ENCODE data around the gene SLC13A3. TPM values are rescaled to one million over a fixed set of nuclear protein-coding genes. Genes with fewer than 3 reads are reported as not detected.

The SLC13A3 gene
- total RNA-seq, 4 donors from 2014 or later: 0.34 to 1.5 (median 1.0) TPM

DNA sequence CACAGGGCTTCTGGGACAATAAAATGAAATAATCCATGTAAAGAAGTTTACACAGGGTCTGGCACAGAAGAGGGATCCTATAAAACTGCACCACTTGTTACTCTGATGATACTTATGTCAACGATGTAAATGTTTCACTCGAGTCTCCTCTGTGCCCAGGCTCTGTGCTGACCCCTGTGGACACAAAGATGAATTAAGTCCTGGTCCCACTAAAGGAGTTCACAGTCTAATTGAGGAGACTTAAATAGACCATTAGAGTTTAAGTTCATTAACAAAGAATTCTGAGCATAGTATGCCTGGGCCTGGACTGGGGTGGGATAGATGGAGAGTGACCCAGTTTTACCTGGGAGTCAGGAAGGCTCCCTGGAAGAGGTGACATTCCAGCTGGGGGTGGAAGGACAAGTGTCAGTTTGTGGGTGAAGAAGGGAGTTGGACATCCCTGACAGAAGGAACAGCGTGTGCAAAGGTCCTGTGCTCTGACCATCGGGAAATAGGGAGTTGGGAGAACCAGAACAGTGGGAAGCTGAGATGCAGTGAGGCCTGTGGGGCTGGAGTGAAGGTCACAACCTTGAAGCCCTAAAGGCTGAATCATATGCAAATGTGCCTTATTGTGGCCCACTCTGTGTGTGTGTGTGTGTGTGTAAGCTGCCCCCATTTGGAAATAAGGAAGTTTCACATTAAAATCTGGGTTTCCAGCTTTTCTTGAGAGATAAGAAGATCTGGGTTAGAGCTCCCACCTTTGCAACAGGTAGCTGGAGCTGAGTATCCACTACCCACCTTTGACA lies 101.9 kb downstream of the SLC13A3 start:
- Histone ChIP-seq H3K27ac (no peak overlapping the region), H3K4me3 (no peak overlapping the region), H3K36me3 (no peaks in the 10 kb centered on the region), H3K9me3 (no peaks in the 10 kb centered on the region), H3K27me3 (peaks cover 0 to 30% (median 0%) of the 10 kb centered on the region in 4 donors), H3K4me1 (no peaks in the 10 kb centered on the region)
- DNase-seq: no peak
- TF ChIP-seq, protein P1, sequence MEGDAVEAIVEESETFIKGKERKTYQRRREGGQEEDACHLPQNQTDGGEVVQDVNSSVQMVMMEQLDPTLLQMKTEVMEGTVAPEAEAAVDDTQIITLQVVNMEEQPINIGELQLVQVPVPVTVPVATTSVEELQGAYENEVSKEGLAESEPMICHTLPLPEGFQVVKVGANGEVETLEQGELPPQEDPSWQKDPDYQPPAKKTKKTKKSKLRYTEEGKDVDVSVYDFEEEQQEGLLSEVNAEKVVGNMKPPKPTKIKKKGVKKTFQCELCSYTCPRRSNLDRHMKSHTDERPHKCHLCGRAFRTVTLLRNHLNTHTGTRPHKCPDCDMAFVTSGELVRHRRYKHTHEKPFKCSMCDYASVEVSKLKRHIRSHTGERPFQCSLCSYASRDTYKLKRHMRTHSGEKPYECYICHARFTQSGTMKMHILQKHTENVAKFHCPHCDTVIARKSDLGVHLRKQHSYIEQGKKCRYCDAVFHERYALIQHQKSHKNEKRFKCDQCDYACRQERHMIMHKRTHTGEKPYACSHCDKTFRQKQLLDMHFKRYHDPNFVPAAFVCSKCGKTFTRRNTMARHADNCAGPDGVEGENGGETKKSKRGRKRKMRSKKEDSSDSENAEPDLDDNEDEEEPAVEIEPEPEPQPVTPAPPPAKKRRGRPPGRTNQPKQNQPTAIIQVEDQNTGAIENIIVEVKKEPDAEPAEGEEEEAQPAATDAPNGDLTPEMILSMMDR (IDR thresholded peaks at IDR 0.05): no peak
- TF ChIP-seq POLR2A (IDR thresholded peaks at IDR 0.05): no peak
- intact Hi-C loops (cut with DNase I): no loop called here
- WGBS, 2 donors: 77 to 85% methylated on average over 4 of the region's 4 CpGs

DNA sequence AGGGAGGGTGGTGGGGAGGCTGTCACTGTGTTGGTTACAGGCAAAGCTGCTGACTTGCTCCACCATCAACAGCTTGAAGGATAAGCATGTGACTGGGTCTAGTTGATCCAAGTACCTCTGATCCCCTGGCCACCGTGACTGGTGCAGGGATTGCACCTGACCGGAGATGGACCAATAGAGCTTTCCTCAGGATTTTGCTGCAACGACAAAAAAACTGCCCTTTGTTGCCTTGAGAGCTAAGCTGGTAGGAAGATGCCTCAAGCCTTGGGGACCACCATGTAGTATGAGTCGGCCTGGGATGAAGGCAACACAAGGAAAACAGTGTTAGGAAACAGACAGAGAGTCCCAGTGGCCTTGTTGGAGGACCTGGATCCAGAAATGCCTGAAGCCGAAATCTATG lies 102.6 kb downstream of the SLC13A3 start:
- DNase-seq: no peak
- WGBS, 2 donors: 77% methylated on average over 5 of the region's 5 CpGs
- no peaks in the 10 kb centered on the region for H3K36me3 ChIP-seq
- no peaks in the 10 kb centered on the region for H3K4me1 ChIP-seq
- TF ChIP-seq, protein P1 (IDR thresholded peaks at IDR 0.05): no peak
- TF ChIP-seq POLR2A (IDR thresholded peaks at IDR 0.05): no peak
- no peak overlapping the region for H3K4me3 ChIP-seq
- intact Hi-C loops (cut with DNase I): no loop called here
- H3K9me3 ChIP-seq: no peaks in the 10 kb centered on the region
- no peak overlapping the region for H3K27ac ChIP-seq
- H3K27me3 ChIP-seq: peaks cover 0 to 30% (median 0%) of the 10 kb centered on the region in 4 donors

DNA sequence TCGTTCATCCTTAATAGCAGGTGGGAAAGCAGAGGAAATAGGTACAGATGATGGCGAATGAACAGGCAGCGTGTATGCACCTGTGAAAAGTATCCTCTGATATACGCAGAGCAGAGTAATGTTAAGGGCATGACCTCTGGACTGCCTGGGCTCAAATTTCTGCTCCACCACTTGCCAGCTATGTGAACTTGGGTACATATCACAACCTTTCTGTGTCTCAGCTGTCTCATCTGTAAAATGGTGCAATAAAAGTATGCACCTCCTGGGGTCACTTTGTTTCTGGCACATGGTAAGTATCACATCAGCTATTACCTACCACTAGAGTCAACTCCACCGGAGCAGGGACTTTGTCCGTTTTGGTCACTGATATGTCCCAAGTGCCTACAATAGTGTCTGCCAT lies 103.3 kb downstream of the SLC13A3 start:
- intact Hi-C loops (cut with DNase I): no loop called here
- TF ChIP-seq, protein P1 (IDR thresholded peaks at IDR 0.05): no peak

DNA sequence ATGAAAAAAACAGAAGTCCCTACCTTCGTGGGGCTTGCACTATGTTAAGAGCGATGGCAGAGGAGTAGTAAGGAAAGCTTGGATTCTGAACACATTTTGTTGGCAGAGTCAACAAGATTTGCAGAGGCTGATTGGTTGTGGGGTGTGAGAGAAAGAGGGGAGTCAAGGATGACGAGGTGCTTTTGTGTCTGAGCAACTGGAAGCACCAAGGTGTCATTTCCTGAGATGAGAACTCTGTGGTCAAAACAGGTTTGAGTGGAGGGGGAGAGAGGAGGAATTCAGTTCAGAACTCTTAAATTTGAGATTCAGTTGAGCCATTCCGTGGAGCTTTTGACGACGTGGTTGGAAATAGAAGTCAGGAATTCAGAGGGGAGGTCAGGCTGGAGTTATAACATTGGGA lies 104.3 kb downstream of the SLC13A3 start:
- Histone ChIP-seq H3K4me1 (no peaks in the 10 kb centered on the region), H3K36me3 (no peaks in the 10 kb centered on the region), H3K27ac (no peak overlapping the region), H3K4me3 (no peak overlapping the region), H3K9me3 (no peaks in the 10 kb centered on the region), H3K27me3 (peaks cover 0 to 42% (median 0%) of the 10 kb centered on the region in 4 donors)
- WGBS, 2 donors: 66 to 72% methylated on average over 6 of the region's 6 CpGs
- TF ChIP-seq POLR2A (IDR thresholded peaks at IDR 0.05): no peak
- TF ChIP-seq, protein P1 (IDR thresholded peaks at IDR 0.05): no peak
- intact Hi-C loops (cut with DNase I): no loop called here
- no peak for DNase-seq

More for the DNA sequence above, 103.3 kb downstream of the SLC13A3 start:
- no peaks in the 10 kb centered on the region for H3K4me1 ChIP-seq
- 76 to 86% methylated on average over 6 of the region's 6 CpGs for WGBS, 2 donors
- H3K4me3 ChIP-seq: no peak overlapping the region
- no peaks in the 10 kb centered on the region for H3K9me3 ChIP-seq
- no peak for DNase-seq
- H3K36me3 ChIP-seq: no peaks in the 10 kb centered on the region
- H3K27me3 ChIP-seq: peaks cover 0 to 32% (median 0%) of the 10 kb centered on the region in 4 donors
- no peak overlapping the region for H3K27ac ChIP-seq

DNA sequence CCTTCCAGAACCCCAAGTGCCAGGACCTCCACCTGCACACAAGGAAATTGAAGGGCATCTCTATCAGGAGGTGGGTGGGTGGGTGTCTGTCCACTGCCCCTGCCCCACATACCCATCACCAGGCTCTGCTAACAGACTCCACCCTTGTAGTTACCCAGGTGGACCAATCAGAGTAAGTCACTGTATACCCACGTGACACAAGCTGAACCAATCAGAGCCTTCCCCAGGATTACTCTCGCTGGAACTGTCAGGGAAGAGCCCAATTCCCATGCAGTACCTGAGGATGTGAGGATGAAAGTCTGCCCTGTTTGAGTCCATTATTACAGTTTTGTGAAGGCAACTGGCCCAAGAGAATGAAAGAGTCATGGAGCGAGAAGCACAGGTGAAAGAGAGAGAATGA lies 105.0 kb downstream of the SLC13A3 start:
- no peaks in the 10 kb centered on the region for H3K4me1 ChIP-seq
- DNase-seq: no peak
- peaks cover 0 to 48% (median 0%) of the 10 kb centered on the region in 4 donors for H3K27me3 ChIP-seq
- 92 to 94% methylated on average over 3 of the region's 3 CpGs for WGBS, 2 donors
- no peak overlapping the region for H3K27ac ChIP-seq
- intact Hi-C loops (cut with DNase I): no loop called here
- no peaks in the 10 kb centered on the region for H3K36me3 ChIP-seq
- TF ChIP-seq, protein P1 (IDR thresholded peaks at IDR 0.05): no peak
- H3K9me3 ChIP-seq: no peaks in the 10 kb centered on the region
- no peak overlapping the region for H3K4me3 ChIP-seq
